Endothelial cell of umbilical vein (primary cell): ENCODE data around the gene EIF4E. TPM values are rescaled to one million over a fixed set of nuclear protein-coding genes. Genes with fewer than 3 reads are reported as not detected.

ENCODE experiments used
- BruUV-seq: library from RNA; stranded (reverse); fragments of 400-500 nt; replicated peaks from 2 replicates; lab custom pipeline; 2021; lab: Mats Ljungman, UMichigan
- CTCF ChIA-PET: fragments of 300-600, 350-600 bp; sonication (Branson Sonifier 250); formaldehyde crosslinking; loops from one replicate; lab custom pipeline; 2021; ENCODE audit warnings: antibody characterized with exemption, inconsistent platforms; lab: Charles Lee
- POLR2A ChIA-PET: fragments of 300-600, 350-600 bp; sonication (Branson Sonifier 250); formaldehyde crosslinking; loops from one replicate; lab custom pipeline; 2021; ENCODE audit warnings: antibody characterized with exemption, inconsistent platforms; lab: Charles Lee
- DNase-seq: peaks from one replicate; pipeline ENCODE4 v3.0.0-alpha.2; 2011; ENCODE audit warnings: low read depth, low spot score
- FAIRE-seq: peaks from 2 replicates; lab custom pipeline; 2011; peaks lifted over from hg19 to GRCh38; lab: Jason Lieb, UNC
- H2AFZ ChIP-seq: 2 replicates; pipeline ENCODE4 v1.6.0; 2012; ENCODE audit warnings: low read depth, low read length, control low read depth, inconsistent platforms
- H3K27ac ChIP-seq: 2 replicates; pipeline ENCODE4 v1.5.1; 2011; ENCODE audit warnings: low read depth, mild to moderate bottlenecking, control low read depth, low read length, moderate library complexity; ENCODE audit not compliant: insufficient read depth
- H3K27me3 ChIP-seq, 2 experiments: 2 replicates each; pipeline versions ENCODE4 v1.6.0 to v1.6.1; 2011; ENCODE audit warnings: low read length in 2 of 2, mixed read lengths in 1 of 2; ENCODE audit not compliant: control insufficient read depth in 2 of 2, insufficient read depth in 2 of 2
- H3K36me3 ChIP-seq, 2 experiments: 2 replicates in 1 of 2; 3 replicates in 1 of 2; pipeline ENCODE4 v1.5.1; 2011; ENCODE audit warnings: low read length in 2 of 2, mild to moderate bottlenecking in 1 of 2, moderate library complexity in 1 of 2; ENCODE audit not compliant: control insufficient read depth in 2 of 2, insufficient read depth in 2 of 2; ENCODE audit errors: extremely low read depth in 1 of 2
- H3K4me1 ChIP-seq: 3 replicates; pipeline ENCODE4 v1.5.1; 2011; ENCODE audit warnings: mild to moderate bottlenecking, low read length; ENCODE audit not compliant: control insufficient read depth, insufficient read depth; ENCODE audit errors: extremely low read depth
- H3K4me2 ChIP-seq: 2 replicates; pipeline ENCODE4 v1.6.1; 2011; ENCODE audit warnings: low read length, control low read depth, mixed read lengths; ENCODE audit not compliant: insufficient read depth
- H3K4me3 ChIP-seq, 3 experiments: fragments of 200-600 bp in 1 of 3; sonication (generic), shearing (Covaris generic) in 1 of 3; replicated peaks in 1 of 3; 2 replicates each; pipeline ENCODE4 v1.5.1; 2011 to 2016; ENCODE audit warnings: control low read depth in 3 of 3, low read length in 3 of 3, mild to moderate bottlenecking in 2 of 3, inconsistent platforms in 1 of 3, low read depth in 1 of 3, moderate library complexity in 1 of 3; ENCODE audit not compliant: insufficient read depth in 1 of 3
- H3K79me2 ChIP-seq: 2 replicates; pipeline ENCODE4 v1.6.0; 2012; ENCODE audit warnings: low read length, inconsistent platforms; ENCODE audit not compliant: control insufficient read depth, insufficient read depth
- H3K9ac ChIP-seq: replicated peaks from 2 replicates; pipeline ENCODE3; 2011; ENCODE audit warnings: low read length, control low read depth; ENCODE audit not compliant: insufficient read depth; ENCODE audit errors: extremely low read depth
- H3K9me1 ChIP-seq: replicated peaks from 3 replicates; pipeline ENCODE4 v1.6.0; 2011; ENCODE audit warnings: mild to moderate bottlenecking, low read length; ENCODE audit not compliant: control insufficient read depth, insufficient read depth; ENCODE audit errors: extremely low read depth
- H3K9me3 ChIP-seq: replicated peaks from 2 replicates; pipeline ENCODE4 v1.5.1; 2012; ENCODE audit warnings: low read length, inconsistent platforms; ENCODE audit not compliant: control insufficient read depth, insufficient read depth
- H4K20me1 ChIP-seq: replicated peaks from 2 replicates; pipeline ENCODE3; 2011; ENCODE audit warnings: mild to moderate bottlenecking, low read length; ENCODE audit not compliant: control insufficient read depth, insufficient read depth; ENCODE audit errors: extremely low read depth
- CTCF ChIP-seq, 2 donors: IDR thresholded peaks; 1 replicate in 1 of 2; 2 replicates in 1 of 2; pipeline ENCODE4 v1.5.1; 2011; ENCODE audit warnings: low read length in 2 of 2, mild to moderate bottlenecking in 2 of 2, moderate library complexity in 2 of 2, control low read depth in 1 of 2, inconsistent platforms in 1 of 2, low read depth in 1 of 2; ENCODE audit not compliant: insufficient read depth in 1 of 2; ENCODE audit errors: extremely low read depth in 1 of 2
- EZH2 ChIP-seq: IDR thresholded peaks from 2 replicates; pipeline ENCODE4 v1.6.1; 2012; ENCODE audit warnings: borderline replicate concordance, low read depth, mild to moderate bottlenecking, moderate library complexity, low read length, inconsistent platforms; ENCODE audit not compliant: severe bottlenecking
- FOS ChIP-seq: IDR thresholded peaks from 2 replicates; pipeline ENCODE4 v1.6.1; 2011; ENCODE audit warnings: mild to moderate bottlenecking, low read length, moderate library complexity, borderline replicate concordance; ENCODE audit not compliant: insufficient read depth
- GATA2 ChIP-seq: IDR thresholded peaks from 2 replicates; pipeline ENCODE4 v1.7.0; 2011; ENCODE audit warnings: low read depth, mild to moderate bottlenecking, moderate library complexity, mixed read lengths, low read length; ENCODE audit not compliant: insufficient read length, insufficient read depth
- JUN ChIP-seq: IDR thresholded peaks from 2 replicates; pipeline ENCODE4 v1.6.1; 2011; ENCODE audit warnings: borderline replicate concordance, low read depth; ENCODE audit not compliant: insufficient read length, insufficient read depth
- MAX ChIP-seq: IDR thresholded peaks from 2 replicates; pipeline ENCODE4 v1.6.1; 2011; ENCODE audit not compliant: insufficient read depth, insufficient read length
- MYC ChIP-seq: IDR thresholded peaks from one replicate; pipeline ENCODE4 v1.6.1; 2011; ENCODE audit warnings: mild to moderate bottlenecking, low read depth, low read length
- POLR2A ChIP-seq: IDR thresholded peaks from 2 replicates; pipeline ENCODE4 v1.6.1; 2012; ENCODE audit warnings: low read depth, mild to moderate bottlenecking, control low read depth, low read length
- POLR2AphosphoS5 ChIP-seq: IDR thresholded peaks from 2 replicates; pipeline ENCODE4 v1.6.1; 2012; ENCODE audit warnings: low read depth, mild to moderate bottlenecking, control low read depth, low read length, moderate library complexity; ENCODE audit not compliant: insufficient read depth
- dilution Hi-C: fragments of 300-500 bp; cut with MboI; formaldehyde crosslinking; loops from one replicate; pipeline ENCODE4 v1.15.0; 2019; ENCODE audit warnings: low sequenced_read_pairs; ENCODE audit not compliant: extremely low pct_ligation_motif_present
- intact Hi-C: fragments of 100-400 bp; cut with micrococcal nuclease; formaldehyde crosslinking; loops from one replicate; pipeline ENCODE4 v1.10.0; 2022
- polyA plus RNA-seq, 4 experiments: library from polyadenylated mRNA; depleted of rRNA in 3 of 4; stranded (reverse) in 3 of 4; unstranded in 1 of 4; fragments of >200 nt; gene quantifications; 2 replicates each; pipeline versions ENCODE4 v1.2.1 to v1.2.3, GENCODE V29; 2011 to 2012; ENCODE audit warnings: missing spikeins in 1 of 4
- total RNA-seq: library from RNA; stranded (reverse); gene quantifications from 2 replicates; pipeline ENCODE4 v1.2.3, GENCODE V29; 2021

Gene EIF4E
- total and polyA plus RNA-seq, 2 donors (not counting 3 experiments of a cell fraction or from before 2014, with no cell fraction given): 40.3 to 107 TPM

GRCh38 chr4:98921292-98921691 is 7.6 kb downstream of the EIF4E start:
- Histone ChIP-seq H3K9me1 (no peaks in the 10 kb centered on the region), H3K27me3 (no peaks in the 10 kb centered on the region), H3K4me1 (peaks cover 15% of the 10 kb centered on the region), H3K9ac (no peak overlapping the region), H3K9me3 (no peaks in the 10 kb centered on the region), H3K79me2 (peaks cover 98% of the 10 kb centered on the region), H3K4me3 (no peak overlapping the region), H3K4me2 (no peak overlapping the region), H3K36me3 (peaks cover 2 to 12% of the 10 kb centered on the region in 2 experiments), H2AFZ (no peak overlapping the region), H4K20me1 (peaks cover 7% of the 10 kb centered on the region), H3K27ac (no peak overlapping the region)
- POLR2A ChIA-PET: no interaction called here
- dilution Hi-C loops (no loop called here), intact Hi-C loops (loop anchor here (10.0 kb wide), 1 partner anchor 236 kb away; no protein-coding TSS in a partner anchor)
- DNase-seq (no peak), FAIRE-seq (no peak)
- no peak for TF ChIP-seq JUN
- no peak for TF ChIP-seq GATA2
- TF ChIP-seq EZH2: no peak
- no peak for TF ChIP-seq MYC
- no peak for TF ChIP-seq POLR2AphosphoS5
- no peak for TF ChIP-seq FOS
- TF ChIP-seq MAX: no peak
- TF ChIP-seq CTCF (IDR thresholded peaks at IDR 0.05; ENCODE audit: extremely low read depth in 1 of 2, insufficient read depth in 1 of 2, low read depth in 1 of 2, low read length in 2 of 2): no peak
- TF ChIP-seq POLR2A: no peak
- no TSS peak for BruUV-seq
- CTCF ChIA-PET: interaction anchor here (1.4 kb wide), 1 partner anchor 233 kb away, joined by 3 read pairs; no protein-coding TSS in a partner anchor
